HG02759 (cell line): ENCODE results near the gene FBXL7.

Source experiments
- ATAC-seq: cut with Tn5 transposase; IDR thresholded peaks from one replicate; pipeline ENCODE4 v1.9.1; 2021; ENCODE audit warnings: mild to moderate bottlenecking, moderate library complexity; ENCODE audit not compliant: unreplicated experiment

Gene FBXL7

GRCh38 chr5:15610216-15610615 lies 110.2 kb downstream of the FBXL7 start:
- ATAC-seq = no peak

GRCh38 chr5:15611008-15611407 lies 111.0 kb downstream of the FBXL7 start:
- ATAC-seq = no peak

- no peak for ATAC-seq
Measured at GRCh38 chr5:15612915-15613635, 113.1 kb downstream of the FBXL7 start.

DNA sequence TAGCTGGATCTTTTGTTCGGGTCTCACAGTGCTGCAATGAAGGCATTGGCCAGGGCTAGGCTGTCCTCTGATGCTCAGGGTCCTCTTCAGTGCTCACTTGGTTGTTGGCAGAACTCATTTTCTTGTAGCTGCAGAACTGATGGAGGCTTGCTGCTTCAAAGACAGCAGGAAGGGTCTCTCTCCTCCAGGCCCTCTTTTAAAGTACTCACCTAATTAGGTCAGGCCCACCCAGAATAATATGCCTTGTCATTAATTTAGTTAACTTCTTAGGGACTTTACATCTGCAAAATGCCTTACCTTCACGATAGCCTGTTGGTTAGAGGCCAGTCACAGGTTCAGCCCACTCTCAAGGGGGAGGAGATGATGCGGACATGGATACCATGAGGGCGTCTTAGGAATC lies 114.7 kb downstream of the FBXL7 start:
- ATAC-seq = no peak

DNA sequence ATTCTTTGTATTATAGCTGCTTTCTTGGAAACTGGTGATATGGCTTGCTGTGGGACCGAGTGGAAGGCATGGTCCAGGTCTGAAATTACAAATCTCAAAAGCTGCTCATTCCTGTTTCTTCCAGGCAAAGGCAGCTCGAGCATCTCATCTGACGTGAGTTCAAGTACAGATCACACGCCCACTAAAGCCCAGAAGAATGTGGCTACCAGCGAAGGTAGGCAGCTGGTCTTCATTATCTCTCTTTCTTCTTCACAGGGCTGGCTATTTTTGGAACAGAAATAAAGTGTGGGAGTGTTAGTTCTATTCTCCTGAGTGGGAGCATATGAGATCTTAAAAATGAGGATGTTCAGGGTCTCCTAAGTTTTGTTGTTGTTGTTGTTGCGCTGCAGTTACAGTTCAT lies 115.9 kb downstream of the FBXL7 start:
- no peak for ATAC-seq

GRCh38 chr5:15618938-15619337 lies 119.0 kb downstream of the FBXL7 start:
- ATAC-seq = no peak

DNA sequence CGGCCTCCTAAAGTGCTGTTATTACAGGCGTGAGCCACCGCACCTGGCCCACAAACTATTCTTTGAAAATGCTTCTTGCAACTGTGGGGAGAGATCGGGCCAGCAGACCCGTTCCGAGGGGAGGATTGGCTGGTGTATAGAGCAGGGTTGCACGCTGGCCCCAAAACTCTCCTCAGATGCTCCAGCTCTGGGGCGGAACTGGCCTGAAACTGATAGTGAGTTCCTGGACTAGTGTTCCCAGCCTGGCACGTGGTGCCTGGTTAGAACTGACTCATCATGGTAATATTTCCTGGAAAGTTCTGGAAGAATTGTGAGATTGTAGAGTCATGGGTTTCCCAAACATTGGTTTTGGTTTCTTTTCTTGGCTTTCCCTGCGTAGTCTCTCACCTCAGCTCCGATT lies 120.5 kb downstream of the FBXL7 start:
- ATAC-seq = no peak

DNA sequence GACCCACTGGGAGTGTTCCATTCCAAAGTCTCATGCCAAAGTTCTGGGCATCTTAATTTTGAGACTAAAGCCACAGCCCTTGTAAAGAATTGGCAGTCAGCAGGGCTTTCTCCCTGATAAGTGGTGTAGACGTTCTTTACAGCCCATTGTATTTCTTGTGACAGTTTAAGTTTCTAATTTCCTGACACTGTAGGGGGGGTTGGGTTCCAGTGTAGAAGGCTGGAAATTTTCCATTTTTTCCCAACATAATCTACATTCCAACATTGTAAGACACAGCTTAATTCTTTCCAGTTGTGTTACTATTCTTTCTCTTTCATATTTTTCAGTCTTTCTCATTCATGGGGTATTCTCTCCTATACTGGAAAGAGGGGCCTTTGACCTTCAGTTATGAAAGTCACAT lies 121.1 kb downstream of the FBXL7 start:
- no peak for ATAC-seq

DNA sequence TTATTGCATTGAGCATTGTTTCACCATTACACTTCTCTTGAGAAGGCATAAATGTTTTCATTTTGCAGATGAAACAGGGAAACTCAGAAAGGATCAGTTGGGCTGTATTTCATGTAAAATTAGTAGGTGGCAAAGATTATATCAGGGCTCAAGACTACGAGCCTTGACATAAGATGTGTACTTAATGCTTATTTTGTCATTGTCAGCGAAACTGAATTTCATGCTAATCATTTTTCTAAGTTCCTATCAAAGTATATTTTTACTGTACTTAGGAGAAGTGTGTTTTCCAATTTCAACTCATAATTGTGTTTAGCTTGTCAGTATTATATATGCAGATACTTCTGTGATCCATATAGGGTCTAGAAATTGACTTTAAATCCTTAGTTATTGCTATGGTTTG lies 123.8 kb downstream of the FBXL7 start:
- no peak for ATAC-seq

DNA sequence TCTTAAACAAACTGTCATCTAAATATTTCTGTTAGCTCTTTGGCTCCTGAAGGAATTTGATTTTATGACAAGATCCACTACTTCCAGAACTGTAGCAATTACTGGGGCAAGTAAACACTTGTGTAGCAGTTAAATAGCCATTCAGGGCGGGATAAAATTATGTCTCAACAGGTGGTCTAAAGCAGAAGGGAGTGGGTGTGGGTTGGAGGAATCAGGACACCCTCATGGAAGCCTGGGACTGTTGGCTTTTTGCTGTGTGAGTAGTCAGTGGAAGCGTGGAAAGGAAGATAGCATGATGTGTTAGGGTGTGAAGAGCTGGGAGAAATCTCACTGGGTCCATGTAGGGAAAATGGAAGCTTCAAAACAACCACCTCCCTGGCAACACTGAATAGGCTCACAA lies 127.1 kb downstream of the FBXL7 start:
- no peak for ATAC-seq

- ATAC-seq = no peak
Measured at GRCh38 chr5:15627647-15628046, 127.7 kb downstream of the FBXL7 start.

DNA sequence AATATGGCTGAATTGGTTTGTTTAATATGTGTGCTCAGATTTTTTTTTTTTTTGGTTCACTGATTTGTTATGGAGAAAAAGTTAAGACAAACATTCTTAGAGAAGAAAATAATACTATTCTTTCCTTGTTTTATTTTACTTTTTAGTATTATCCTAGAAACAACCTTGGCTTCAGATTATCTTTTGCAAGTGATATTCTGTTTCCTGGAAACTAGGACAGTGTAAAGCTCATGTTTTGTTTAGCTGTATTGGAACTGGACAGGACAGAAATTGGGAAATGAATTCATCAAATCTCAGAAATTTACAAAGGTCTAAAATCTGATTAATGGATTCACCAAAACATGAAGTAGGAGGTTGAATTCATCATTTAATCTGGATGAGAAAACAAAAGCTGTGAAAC lies 130.5 kb downstream of the FBXL7 start:
- no peak for ATAC-seq

DNA sequence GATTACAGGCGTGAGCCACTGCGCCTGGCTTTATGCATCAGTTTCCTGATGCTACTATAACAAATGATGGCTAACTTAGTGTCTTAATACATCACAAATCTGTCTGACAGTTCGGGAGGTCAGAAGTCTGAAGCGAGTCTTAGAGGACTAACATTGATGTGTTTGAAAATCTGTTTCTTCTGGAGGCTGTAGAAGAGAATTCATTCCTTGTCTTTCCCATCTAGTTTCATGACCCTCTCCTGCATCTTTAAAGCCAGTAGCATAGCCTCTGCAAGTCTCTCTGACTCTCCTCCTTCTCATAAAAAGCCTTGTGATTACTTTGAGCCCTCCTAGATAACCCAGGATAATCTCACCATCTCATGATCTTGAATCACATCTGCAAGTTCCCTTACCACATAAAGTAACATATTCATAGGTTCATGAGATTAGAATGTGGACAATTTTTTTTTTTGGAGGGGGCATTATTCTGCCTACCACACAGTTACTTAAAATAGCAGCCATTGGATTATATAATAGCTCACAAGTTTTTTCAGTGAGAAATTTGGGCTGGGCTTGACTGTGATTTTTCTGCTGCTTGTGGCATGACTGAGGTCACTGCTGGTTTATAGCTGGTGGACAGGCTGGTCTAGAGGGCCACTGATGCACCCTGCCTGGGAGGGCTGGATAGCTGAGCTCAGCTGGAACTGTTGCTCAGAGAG lies 134.8 kb downstream of the FBXL7 start:
- ATAC-seq = no peak

- ATAC-seq = no peak
Measured at GRCh38 chr5:15635289-15635616, 135.3 kb downstream of the FBXL7 start.

- ATAC-seq = no peak
Measured at GRCh38 chr5:15637345-15637744, 137.4 kb downstream of the FBXL7 start.

GRCh38 chr5:15637886-15638285 lies 137.9 kb downstream of the FBXL7 start:
- ATAC-seq = no peak

DNA sequence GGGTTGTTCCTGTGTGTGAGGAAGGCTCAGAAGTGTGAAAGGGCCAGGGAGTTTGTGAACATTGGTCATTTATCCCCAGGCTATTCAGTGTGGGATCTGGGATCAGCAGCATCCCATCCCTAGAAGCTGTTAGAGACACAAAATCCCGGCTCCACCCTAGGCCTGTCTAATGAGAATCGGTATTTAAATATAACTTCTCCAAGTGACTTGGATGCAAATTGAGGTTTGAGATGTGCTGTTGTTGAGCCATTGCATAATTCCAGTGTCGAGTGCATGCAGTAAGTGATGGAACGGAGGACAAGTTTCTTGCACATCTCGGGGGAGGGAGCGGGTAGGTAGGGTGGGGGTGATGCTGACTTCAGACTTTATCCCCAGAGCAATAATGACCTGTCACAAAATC lies 138.3 kb downstream of the FBXL7 start:
- ATAC-seq = no peak

- ATAC-seq = no peak
Measured at GRCh38 chr5:15639288-15639687, 139.3 kb downstream of the FBXL7 start.

GRCh38 chr5:15640116-15640515 lies 140.1 kb downstream of the FBXL7 start:
- ATAC-seq = no peak

- ATAC-seq = no peak
Measured at GRCh38 chr5:15643731-15644130, 143.8 kb downstream of the FBXL7 start.

DNA sequence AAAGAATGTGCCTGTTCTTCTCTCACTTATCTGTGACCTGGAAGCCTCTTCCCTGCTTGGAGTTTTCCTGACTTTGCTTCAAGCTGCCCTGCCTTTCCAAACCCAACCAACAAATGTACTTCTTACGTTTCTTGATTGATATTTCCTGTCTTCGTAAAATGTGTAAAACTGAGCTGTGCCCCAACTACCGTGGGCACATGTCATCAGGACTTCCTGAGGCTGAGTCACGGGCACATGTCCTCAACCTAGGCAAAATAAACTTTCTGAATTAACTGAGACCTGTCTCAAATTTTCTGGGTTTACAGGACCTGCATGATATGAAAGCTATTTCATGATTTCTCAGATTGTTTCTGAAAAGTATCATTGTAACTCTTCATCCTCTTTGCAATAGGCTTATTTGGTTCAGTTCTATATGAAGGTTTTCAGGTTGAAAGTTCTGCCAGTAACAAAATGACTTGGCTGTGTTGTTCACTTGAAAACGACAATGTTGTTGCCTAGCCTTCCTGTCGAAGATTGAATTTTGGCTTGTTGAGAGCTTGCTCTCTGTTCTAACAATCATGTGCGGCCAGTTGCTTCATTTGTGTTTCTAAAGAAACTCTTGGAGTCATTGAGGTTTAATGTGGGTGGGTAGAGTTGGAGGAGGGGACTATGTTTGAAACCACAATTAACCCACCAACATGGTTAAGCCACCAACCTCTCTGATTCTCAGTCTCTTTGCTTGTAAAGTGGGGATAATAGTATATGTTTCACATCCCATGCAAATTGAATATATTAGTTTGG lies 145.6 kb downstream of the FBXL7 start:
- no peak for ATAC-seq

DNA sequence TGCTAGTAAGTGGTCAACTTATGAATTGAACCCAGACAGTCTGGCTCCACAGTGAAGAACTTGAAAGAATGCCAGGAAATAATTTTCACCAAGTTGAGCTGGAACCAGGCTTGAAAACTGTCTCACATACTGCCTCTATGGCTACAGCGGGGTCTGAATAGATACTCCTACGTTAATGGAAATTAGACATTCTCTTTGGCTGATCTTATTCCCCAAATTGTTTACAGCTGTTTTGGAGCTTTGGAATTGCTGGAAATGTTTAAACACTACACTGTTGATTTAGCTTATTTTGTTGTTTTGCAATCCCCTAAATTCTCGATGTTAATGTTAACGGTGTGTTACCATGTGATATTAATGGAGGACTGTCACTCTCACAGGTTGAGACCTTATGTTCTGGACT lies 146.4 kb downstream of the FBXL7 start:
- no peak for ATAC-seq
